Measurements from ENCODE around the gene ADAMTS3.

GRCh38 chr4:72313121-72313520 lies 255.9 kb downstream of the ADAMTS3 start:
- TF ChIP-seq CTCF (IDR thresholded peaks at IDR 0.05) (no peak), POLR2A (IDR thresholded peaks at IDR 0.05) (no peak)
